Right lobe of liver (tissue), 6 donors: ENCODE measurements around the gene ASMT. TPM values are rescaled to one million over a fixed set of nuclear protein-coding genes. Genes with fewer than 3 reads are reported as not detected.

Source experiments
- ATAC-seq, 4 donors: fragments of 200-7000 bp; cut with Tn5 transposase; one replicate each; pipeline ENCODE4 v1.9.1; 2020; ENCODE audit warnings: mild to moderate bottlenecking in 4 of 4, moderate library complexity in 4 of 4
- DNase-seq, 3 donors: peaks; one replicate each; pipeline ENCODE4 v3.0.0-alpha.2; 2020
- H3K27ac ChIP-seq, 3 donors: fragments of 200-600 bp; one replicate each; pipeline ENCODE4 v1.8.0; 2022
- H3K27me3 ChIP-seq, 2 donors: fragments of 200-600 bp; one replicate each; pipeline ENCODE4 v1.8.0; 2022
- H3K36me3 ChIP-seq, 4 donors: fragments of 200-600 bp; sonication (generic) in 1 of 4; one replicate each; pipeline versions ENCODE4 v1.5.1 to v1.8.0; 2017 to 2022; ENCODE audit warnings: control low read depth in 1 of 4
- H3K4me1 ChIP-seq, 4 donors: fragments of 200-600 bp; sonication (generic) in 1 of 4; one replicate each; pipeline versions ENCODE4 v1.5.1 to v1.8.0; 2017 to 2022; ENCODE audit warnings: control low read depth in 1 of 4
- H3K4me3 ChIP-seq, 3 donors: fragments of 200-600 bp; one replicate each; pipeline ENCODE4 v1.8.0; 2022
- H3K9me3 ChIP-seq, 4 donors: fragments of 200-600 bp; sonication (generic) in 1 of 4; one replicate each; pipeline versions ENCODE4 v1.5.1 to v1.8.0; 2017 to 2022; ENCODE audit warnings: control low read depth in 1 of 4
- POLR2A ChIP-seq: fragments of 450-650 bp; IDR thresholded peaks from one replicate; pipeline ENCODE4 v1.6.1; 2017; ENCODE audit warnings: antibody characterized with exemption, mild to moderate bottlenecking
- WGBS: methylation state at CpG from one replicate; pipeline ENCODE4 v1.1.6; 2018; ENCODE audit warnings: low coverage, low lambda C conversion rate; ENCODE audit not compliant: insufficient coverage; ENCODE audit errors: missing lambda C conversion rate; 5-methylcytosine and 5-hydroxymethylcytosine counted together
- intact Hi-C, 2 donors: fragments of 100-400 bp; cut with DNase I; formaldehyde crosslinking; loops; one replicate each; pipeline versions ENCODE4 v1.11.2 to v1.14.1; 2022
- total RNA-seq, 6 experiments: library from RNA; depleted of rRNA in 2 of 6; stranded (reverse); fragments of >200 nt in 2 of 6; fragmentation: NEBNext Ultra II Directional in 3 of 6; extraction: Animal tissue kit (Norgen Biotek cat#: 25700) in 3 of 6; gene quantifications; one replicate each; pipeline versions ENCODE4 v1.1.0 to v1.2.4, GENCODE V29; 2016 to 2023
- TF ChIP-seq, protein P1 (sequence below), 4 donors: fragments of 200-600 bp in 3 of 4; fragments of 450-650 bp in 1 of 4; IDR thresholded peaks; one replicate each; pipeline versions ENCODE4 v1.5.1 to v1.8.0; 2016 to 2022; ENCODE audit warnings: antibody characterized with exemption in 4 of 4, mild to moderate bottlenecking in 2 of 4
- donor health status: DM: no; HTN: yes; CAD: no.
- donor health status: DM: no; HTN: no; CAD: no.
- donor health status: DM: no; HTN: no; CAD: no.
- donor health status: DM: no; HTN: yes; CAD: no.
- donor health status: DM: no; HTN: yes; CAD: no.

Gene ASMT
- total RNA-seq, 6 experiments from 2014 or later: 0.13 TPM; not detected in 5

DNA sequence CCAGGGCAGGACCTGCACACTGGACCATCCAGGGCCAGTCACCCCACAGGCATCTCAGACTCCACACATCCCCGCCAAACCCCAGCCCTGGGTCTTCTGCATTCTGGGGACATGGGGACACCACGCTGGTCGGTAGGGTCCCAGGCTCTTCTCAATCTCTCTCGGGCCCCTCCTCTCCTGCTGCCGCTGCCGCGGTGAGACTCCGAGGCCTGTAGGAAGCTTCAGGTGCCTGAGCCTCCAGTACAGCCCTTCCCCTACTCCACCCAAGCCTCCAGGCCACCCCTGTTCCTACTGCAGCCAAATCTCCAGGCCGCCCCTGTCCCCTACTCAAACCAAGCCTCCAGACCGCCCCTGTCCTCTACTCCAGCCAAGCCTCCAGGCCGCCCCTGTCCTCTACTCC is 5.5 kb upstream of the ASMT start:
- Histone ChIP-seq H3K27me3 (no peaks in the 10 kb centered on the region), H3K4me3 (no peak overlapping the region), H3K27ac (no peak overlapping the region), H3K9me3 (no peaks in the 10 kb centered on the region), H3K36me3 (no peaks in the 10 kb centered on the region), H3K4me1 (no peaks in the 10 kb centered on the region)
- DNase-seq (no peak), ATAC-seq (peak in 2 of 4 donors; percentile 22 to 31)
- 96% methylated on average over 3 of the region's 11 CpGs for WGBS
- TF ChIP-seq POLR2A: no peak
- TF ChIP-seq, protein P1, sequence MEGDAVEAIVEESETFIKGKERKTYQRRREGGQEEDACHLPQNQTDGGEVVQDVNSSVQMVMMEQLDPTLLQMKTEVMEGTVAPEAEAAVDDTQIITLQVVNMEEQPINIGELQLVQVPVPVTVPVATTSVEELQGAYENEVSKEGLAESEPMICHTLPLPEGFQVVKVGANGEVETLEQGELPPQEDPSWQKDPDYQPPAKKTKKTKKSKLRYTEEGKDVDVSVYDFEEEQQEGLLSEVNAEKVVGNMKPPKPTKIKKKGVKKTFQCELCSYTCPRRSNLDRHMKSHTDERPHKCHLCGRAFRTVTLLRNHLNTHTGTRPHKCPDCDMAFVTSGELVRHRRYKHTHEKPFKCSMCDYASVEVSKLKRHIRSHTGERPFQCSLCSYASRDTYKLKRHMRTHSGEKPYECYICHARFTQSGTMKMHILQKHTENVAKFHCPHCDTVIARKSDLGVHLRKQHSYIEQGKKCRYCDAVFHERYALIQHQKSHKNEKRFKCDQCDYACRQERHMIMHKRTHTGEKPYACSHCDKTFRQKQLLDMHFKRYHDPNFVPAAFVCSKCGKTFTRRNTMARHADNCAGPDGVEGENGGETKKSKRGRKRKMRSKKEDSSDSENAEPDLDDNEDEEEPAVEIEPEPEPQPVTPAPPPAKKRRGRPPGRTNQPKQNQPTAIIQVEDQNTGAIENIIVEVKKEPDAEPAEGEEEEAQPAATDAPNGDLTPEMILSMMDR (IDR thresholded peaks at IDR 0.05): no peak
- intact Hi-C loops: no loop called here

DNA sequence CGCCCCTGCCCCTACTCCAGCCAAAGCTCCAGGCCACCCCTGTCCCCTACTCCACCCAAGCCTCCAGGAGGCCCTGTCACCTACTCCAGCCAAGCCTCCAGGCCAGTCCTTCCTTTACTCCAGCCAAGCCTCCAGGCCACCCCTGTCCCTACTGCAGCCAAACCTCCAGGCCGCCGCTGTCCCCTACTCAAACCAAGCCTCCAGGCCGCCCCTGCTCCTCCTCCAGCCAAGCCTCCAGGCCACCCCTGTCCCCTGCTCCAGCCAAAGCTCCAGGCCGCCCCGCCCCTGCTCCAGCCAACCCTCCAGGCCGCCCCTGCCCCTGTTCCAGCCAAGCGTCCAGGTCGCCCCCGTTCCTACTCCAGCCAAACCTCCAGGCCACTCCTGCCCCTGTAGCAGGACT is 5.1 kb upstream of the ASMT start:
- no peak for TF ChIP-seq POLR2A
- TF ChIP-seq, protein P1 (IDR thresholded peaks at IDR 0.05): no peak
- no peaks in the 10 kb centered on the region for H3K4me1 ChIP-seq
- H3K36me3 ChIP-seq: no peaks in the 10 kb centered on the region
- H3K4me3 ChIP-seq: no peak overlapping the region
- no peaks in the 10 kb centered on the region for H3K9me3 ChIP-seq
- H3K27me3 ChIP-seq: no peaks in the 10 kb centered on the region
- WGBS: 78% methylated on average over 2 of the region's 10 CpGs
- H3K27ac ChIP-seq: no peak overlapping the region
- intact Hi-C loops: no loop called here
- ATAC-seq (peak in 2 of 4 donors; percentile 35 to 40), DNase-seq (no peak)

DNA sequence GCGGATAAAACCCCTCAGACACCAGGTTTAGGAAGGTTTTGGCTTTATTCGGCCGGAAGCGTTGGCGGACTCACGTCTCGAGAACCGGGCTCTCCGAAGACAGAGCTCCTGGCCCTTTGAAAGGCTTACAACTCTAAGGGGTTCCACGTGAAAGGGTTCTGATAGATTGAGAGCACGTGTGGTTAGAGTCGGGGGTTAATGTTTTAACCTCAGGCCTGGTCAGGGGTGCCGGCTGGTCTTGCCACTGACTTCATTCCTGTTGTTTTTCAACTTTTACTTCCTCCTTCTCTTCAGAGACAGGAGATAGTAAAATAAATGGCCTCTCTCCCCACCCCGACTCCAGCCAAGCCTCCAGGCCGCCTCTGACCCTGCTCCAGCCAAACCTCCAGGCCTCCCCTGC is 4.7 kb upstream of the ASMT start:
- intact Hi-C loops: no loop called here
- no peak for TF ChIP-seq POLR2A
- TF ChIP-seq, protein P1 (IDR thresholded peaks at IDR 0.05): no peak
- H3K4me3 ChIP-seq: no peak overlapping the region
- no peak overlapping the region for H3K27ac ChIP-seq
- H3K4me1 ChIP-seq: no peaks in the 10 kb centered on the region
- no peaks in the 10 kb centered on the region for H3K36me3 ChIP-seq
- H3K9me3 ChIP-seq: no peaks in the 10 kb centered on the region
- no peak for ATAC-seq
- no peak for DNase-seq
- 50% methylated on average over 5 of the region's 15 CpGs for WGBS
- no peaks in the 10 kb centered on the region for H3K27me3 ChIP-seq

DNA sequence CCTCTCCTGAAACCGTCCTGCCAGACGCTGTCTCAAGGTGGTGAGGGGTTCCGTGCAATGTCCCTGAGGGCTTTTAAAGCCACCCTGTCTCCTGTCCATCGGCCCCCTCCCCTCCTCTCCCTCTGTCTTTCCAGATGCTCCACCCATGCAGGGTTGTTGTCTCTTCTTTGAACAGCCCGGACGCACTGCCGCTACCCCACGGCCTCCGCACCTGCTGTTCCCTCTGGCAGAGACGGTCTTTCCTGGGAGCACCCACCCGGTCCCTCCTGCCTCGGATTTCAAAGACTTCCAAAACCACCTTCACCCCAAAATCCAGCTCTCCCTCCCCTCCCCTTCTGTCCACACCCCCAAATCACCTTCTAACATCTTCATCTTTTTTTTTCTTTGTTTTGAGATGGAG is 4.1 kb upstream of the ASMT start:
- Histone ChIP-seq H3K4me3 (no peak overlapping the region), H3K9me3 (no peaks in the 10 kb centered on the region), H3K27me3 (no peaks in the 10 kb centered on the region), H3K27ac (no peak overlapping the region), H3K4me1 (no peaks in the 10 kb centered on the region), H3K36me3 (no peaks in the 10 kb centered on the region)
- no peak for DNase-seq
- intact Hi-C loops: no loop called here
- WGBS: 57% methylated on average over 5 of the region's 12 CpGs
- TF ChIP-seq, protein P1 (IDR thresholded peaks at IDR 0.05): no peak
- TF ChIP-seq POLR2A: no peak
- ATAC-seq: no peak

DNA sequence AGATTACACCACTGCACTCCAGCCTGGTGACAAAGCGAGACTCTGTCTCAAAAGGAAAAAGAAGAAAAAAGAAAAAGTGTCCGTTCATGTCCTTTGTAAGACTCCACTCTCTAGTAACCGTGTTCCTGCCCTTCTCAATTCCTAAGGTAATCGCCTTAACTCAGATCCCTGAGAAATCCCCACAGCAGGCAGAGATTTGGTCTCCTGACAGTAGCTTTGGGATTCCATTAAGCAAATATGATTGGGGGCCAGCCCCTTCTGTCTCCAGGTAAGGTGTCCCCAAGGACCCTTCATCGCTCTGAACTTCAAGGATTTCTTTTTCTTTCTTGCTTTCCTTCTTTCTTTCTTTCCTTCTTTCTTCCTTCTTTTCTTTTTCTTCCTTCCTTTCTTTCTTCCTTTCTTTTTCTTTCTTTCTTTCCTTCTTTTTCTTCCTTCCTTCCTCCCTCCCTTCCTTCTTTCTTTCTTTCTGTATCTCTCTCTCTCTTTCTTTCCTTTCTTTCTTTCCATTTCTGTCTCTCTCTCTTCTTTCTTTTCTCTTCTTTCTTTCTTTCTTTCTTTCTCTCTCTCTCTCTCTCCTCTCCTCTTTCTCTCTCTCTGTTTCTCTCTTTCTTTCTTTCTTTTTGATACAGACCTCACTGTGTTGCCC is 2.1 kb upstream of the ASMT start:
- WGBS: 96% methylated on average over 4 of the region's 5 CpGs
- no peak for TF ChIP-seq POLR2A
- TF ChIP-seq, protein P1 (IDR thresholded peaks at IDR 0.05): no peak
- H3K4me1 ChIP-seq: no peaks in the 10 kb centered on the region
- H3K9me3 ChIP-seq: no peaks in the 10 kb centered on the region
- H3K36me3 ChIP-seq: no peaks in the 10 kb centered on the region
- no peaks in the 10 kb centered on the region for H3K27me3 ChIP-seq
- ATAC-seq (no peak), DNase-seq (no peak)
- H3K4me3 ChIP-seq: no peak overlapping the region
- no peak overlapping the region for H3K27ac ChIP-seq
- intact Hi-C loops: no loop called here
